Limb (tissue), 2 donors: ENCODE data around the gene VWA8.
"Not testable (repeated sequence)": the region's sequence is repeated elsewhere in the genome, so short reads cannot be mapped to it uniquely, and the experiment has no call there.

Experiments used
- DNase-seq, 2 donors: peaks; one replicate each; pipeline ENCODE4 v3.0.0-alpha.2; 2016; ENCODE audit errors: extremely low spot score in 2 of 2

VWA8 gene

DNA sequence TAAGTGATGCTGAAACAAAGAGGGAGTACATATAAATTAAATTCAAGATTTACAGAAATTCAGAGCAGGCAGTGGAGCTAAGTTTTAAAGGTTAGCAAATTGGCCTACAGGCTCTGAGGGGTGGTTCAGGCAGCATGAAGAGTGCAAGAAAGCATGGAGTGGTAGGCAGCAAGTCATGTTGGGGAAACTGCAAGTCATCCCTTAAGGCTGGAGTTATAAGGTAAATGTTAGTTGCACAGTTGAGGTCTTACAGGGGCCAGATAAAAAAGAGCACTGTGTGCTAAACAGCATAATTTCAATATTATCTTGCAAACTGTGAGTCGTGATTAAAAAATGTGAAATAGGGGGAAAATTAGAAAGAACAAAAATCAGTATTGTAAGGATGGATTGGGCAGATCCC lies 106.2 kb downstream of the VWA8 start:
- DNase-seq, result no peak

DNA sequence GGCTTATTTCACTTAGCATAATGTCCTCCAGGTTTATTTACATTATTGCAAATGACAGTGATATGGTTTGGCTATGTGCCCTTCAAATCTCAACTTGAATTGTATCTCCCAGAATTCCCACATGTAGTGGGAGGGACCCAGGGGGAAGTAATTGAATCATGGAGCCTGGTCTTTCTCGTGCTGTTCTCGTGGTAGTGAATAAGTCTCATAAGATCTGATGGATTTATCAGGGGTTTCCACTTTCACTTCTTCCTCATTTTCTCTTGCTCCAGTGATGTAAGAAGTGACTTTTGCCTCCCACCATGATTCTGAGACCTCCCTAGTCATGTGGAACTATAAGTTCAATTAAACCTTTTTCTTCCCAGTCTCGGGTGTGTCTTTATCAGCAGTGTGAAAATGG lies 109.6 kb downstream of the VWA8 start:
- no peak for DNase-seq

DNA sequence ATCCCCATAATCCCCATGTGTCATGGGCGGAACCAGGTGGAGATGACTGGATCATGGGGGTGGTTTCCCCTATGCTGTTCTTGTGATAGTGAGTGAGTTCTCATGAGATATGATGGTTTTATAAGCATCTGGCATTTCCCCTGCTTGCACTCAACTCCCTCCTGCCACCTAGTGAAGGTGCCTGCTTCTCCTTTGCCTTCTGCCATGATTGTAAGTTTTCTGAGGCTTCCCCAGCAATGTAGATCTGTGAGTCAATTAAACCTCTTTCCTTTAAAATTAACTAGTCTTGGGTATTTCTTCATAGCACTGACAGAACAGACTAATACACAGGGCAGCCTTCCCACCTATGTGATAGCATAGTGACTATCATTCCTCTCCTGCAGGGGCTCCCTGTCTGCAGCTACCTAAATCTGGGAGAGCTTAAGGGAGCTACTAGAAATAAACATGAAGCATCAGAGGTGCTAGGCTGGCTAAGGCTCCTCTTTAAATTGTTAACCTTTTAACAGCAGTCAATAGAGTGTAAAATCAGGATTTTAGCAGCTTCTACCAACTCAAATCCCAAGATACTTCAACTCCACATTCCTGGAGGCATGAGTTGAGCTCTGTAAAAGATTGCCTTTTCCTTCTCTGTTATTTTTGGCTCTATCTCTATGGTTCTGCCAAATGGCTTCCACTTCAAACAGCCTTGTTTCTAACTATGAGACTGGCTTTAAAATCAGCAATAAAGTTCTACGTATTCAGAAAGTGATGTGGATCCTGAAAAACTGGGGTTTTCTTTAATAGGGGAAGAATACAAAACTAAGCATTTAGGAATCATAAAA lies 112.3 kb downstream of the VWA8 start:
- DNase-seq, result no peak

DNA sequence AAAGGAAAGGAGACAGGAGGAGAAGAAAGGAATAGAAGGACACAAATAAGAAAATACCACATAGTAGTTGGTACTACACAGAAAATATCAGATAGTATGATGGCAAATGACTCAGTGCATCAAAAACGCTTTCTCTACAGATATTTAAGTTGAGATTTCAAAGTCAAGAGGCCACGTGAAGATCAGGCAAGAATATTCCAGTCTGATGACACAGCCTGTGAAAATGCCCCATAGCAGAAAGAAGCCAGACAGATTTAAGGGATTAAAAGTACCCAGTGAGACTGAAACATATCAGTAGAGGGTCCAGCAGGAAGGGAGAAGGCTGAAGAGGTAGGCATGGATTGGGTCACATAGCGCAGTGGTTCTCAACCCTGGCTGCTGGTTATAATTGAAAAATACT lies 113.7 kb downstream of the VWA8 start:
- no peak for DNase-seq

DNA sequence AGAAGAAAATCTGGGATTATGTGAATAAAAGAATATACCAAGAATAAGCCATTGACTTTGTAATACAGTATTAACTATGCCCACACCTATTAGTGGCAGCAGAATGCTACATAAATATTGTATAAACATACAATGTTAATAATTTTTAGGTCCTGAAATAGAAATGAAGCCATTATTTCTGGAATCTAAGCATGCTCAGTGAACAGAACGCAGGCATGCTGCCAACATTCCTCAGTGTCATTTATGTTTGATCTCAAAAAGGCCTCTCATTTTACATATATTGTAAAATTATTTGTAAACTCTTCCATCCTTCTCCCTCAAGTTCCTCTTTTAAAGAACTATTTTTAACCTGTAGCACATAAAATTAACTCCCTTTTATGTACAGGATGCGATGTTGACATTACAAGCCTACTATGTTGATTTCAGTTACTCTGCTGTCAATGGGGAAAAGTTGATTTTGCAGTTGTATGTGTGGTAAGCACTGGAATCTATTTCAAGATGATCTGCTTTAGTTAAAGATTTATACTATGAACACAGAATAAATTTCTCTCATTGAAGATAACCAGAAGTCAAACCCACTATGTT lies 118.8 kb downstream of the VWA8 start:
- DNase-seq, result peak in 1 of 2 donors; percentile 60

DNA sequence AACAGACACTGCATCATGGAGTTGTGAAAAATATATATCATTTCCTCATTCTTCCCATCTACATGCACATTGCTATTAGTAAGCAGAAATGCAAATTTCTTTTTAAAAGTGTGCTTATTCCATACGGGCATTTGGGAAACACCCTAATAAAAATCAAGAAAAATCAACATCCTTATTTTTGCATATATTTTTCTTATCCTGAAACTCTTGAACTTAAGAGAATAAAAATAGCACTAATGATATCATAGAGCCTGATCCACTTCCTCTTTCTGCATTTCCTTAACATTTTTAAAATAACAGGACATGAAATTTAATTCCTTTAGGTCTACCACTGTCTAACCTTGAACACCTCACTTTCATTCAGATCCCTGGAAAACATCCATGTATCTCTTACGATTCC lies 123.3 kb downstream of the VWA8 start:
- DNase-seq, result no peak

DNA sequence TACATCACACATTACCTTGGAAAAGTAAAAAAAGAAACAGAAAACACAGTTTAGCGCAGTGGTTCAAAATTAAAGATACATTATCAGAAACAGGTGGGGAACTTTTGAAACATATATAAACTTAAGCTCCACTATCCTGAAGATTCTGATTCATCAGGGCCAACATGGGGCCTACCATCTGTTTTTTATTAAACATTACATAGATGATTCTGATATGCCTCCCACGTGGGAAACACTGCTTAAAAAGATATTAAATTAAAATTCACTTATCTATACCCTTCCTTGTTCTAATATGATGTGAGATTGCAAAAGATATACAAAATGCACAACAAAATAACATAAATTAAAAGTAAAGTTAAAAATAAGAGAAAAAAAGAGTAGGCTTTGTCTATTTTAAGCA lies 125.0 kb downstream of the VWA8 start:
- DNase-seq, result no peak

DNA sequence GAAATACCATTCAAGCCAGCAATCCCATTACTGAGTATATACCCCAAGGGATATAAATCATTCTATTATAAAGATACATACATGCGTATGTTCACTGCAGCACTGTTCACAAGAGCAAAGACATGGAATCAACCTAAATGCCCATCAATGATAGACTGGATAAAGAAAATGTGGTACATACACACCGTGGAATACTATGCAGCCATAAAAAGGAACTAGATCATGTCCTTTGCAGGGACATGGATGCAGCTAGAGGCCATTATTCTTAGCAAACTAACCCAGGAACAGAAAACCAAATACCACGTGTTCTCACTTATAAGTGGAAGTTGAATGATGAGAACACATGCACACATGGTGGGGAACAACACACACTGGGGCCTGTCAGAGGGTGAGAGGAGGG lies 126.2 kb downstream of the VWA8 start:
- DNase-seq, result not testable (repeated sequence)

DNA sequence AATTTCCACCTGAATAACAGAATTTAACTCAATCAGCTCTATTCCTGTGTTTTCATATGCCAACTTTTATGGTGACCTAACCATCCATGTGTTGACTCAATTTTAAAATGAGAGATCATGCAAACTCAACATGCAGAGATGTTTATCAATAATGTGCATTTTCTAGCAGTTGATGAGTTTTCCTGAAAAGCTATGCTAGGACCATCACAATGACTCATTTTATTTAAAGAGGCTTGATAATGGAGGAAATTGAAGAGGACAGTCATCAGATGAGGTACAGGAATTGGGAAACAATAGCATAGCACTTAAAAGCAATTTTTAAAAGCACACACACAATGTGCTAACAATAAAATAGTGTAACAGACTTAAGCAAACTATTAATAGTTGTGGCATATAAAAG lies 127.1 kb downstream of the VWA8 start:
- DNase-seq, result no peak

DNA sequence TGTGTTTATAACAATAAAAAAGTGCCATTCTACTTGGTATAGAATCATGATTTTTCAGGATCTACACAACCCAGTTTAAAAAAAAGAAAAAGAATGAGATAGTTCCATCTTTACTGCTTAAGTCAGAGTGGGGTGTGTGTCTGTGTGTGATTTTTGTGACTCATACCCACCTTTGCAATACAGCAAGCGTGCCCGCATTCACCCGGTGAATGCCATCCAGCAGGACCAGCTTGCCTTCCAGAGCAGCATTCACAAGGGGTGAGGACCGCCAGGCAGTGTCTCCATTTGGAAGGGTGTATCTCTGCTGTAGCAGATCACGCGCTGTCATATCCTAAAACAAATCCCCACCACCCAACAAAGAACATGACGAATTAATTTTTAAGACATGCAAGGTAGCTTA lies 127.7 kb downstream of the VWA8 start:
- DNase-seq, result no peak

DNA sequence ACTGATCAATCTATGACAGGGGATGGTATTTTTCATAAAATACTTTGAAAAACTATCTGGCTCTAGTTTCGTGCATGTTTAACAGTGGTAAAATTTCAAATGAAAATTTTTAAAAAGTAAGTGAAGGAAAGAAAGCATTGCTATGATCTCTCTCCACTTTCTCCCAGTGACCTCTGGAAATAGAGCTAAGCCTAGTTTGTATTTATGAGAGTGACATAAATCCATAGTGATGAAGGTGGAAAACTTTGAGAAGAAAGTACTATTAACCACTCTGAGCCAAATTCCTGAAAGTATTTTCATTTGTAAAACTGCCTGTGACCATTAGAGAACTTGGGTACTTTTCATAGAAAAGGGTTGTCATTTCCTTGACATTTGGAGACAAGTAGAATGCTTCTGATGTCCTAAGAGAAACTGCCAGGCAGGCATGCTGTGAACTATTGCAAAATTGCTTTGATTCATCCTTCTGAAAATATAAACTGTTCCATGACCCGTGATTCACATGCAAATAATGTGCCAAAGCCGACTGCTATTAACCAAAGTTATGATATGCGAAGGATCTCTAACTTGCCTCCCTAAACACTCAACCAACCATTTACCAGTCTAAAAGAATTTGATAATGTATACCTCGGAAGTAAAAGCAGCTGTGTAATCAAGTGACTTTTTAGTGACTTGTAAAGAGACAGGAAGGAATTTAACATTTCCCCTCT lies 133.2 kb downstream of the VWA8 start:
- no peak for DNase-seq

DNA sequence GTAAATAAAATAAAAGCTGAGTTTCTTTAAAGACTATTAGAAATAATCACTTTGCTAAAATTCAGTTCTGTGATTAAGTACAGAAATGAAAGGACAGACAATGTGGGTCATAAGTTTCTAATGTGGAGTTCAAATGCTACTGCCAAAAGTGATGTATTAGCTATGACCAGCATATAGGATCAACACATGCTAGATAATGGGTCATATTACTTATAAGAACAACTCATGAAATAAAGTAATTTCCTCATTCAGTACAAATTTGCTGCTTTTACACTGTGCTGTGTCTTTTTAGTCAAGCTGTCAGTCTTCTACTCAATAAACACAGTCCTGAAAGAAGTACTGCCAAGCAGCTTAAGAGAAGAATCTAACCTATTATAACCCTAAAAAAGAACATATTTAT lies 135.2 kb downstream of the VWA8 start:
- no peak for DNase-seq

DNA sequence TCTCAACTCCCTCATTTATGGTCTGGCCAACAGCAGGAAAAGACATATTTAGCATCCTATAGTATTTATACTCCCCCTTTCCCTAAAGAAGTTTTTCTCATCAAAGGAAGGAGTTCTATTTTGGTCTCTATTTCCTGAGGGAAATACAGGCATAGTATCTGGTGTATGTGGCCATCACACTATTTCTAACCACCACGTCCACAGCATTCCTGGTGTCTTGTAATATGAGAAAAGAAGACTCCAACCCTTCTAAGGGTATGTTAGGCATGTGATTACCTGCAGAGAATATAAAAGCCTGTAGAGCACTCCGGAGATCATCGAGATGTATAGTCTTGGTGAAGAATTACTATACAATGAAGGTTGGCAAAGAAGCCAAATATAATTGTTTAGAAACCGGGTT lies 137.4 kb downstream of the VWA8 start:
- no peak for DNase-seq

DNA sequence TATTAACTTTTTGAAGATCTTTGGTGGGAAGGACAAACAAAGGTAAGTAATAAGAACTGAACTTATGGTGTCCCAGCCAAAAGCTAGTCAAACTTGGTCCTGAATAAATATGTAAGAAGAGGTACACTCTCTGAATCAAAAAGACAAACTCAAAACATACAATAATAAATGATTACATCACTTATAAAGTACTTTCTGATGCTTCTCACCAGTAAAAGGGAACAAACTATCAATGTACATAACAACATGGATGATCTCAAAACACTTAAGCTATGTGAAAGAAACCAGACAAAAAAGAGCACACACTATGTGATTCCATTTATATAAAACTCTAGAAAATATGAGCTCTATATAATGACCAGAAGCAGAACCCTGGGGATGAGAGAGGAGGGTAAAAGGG lies 138.3 kb downstream of the VWA8 start:
- DNase-seq, result no peak

DNA sequence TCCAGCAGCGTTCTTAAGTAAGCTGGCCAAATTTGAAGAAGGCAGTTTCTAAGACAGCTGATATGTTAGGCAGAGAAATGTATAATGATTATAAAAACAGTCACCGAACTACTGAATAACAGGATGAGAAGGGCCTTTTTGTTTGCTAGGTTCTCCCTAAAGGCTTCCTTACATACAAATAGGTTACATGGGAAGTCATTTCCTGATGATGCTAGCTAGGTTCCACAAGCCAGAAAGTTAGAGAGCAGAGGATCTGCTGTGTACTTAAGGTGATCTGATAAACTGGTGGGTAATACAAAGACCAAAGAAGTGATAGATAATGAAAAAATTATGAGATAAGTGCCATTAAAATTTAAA lies 139.7 kb downstream of the VWA8 start:
- DNase-seq, result no peak

DNA sequence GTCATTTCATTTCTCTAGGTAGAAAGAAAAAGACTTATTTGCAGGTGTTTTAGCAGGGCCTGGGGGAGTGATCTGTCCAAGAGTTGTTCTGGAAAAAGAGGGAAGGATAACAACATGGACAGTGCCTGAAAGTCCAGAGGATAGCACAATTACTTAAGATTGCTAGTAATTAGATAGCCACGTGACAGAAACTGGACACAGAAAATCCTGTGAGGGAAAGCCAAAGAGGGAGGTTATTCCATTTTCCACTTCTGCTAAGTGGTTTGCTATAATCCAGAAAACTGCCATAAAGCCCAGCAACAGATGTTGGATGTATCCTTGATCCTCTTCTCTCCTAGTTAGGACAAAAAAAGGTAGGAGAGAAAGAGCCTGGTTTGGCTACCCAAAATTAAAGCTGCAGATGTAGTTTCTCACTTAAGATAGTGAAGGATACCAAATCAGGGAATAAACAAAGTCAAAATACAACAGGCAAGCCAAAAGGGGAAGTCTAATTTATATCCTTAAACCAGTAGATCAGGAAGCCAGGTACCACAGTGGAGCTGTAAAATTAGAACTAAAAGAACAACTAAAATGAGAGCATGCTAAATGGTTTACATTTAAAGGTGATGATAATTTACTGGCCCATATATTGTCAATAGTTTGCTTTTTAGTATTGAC lies 140.2 kb downstream of the VWA8 start:
- no peak for DNase-seq

DNA sequence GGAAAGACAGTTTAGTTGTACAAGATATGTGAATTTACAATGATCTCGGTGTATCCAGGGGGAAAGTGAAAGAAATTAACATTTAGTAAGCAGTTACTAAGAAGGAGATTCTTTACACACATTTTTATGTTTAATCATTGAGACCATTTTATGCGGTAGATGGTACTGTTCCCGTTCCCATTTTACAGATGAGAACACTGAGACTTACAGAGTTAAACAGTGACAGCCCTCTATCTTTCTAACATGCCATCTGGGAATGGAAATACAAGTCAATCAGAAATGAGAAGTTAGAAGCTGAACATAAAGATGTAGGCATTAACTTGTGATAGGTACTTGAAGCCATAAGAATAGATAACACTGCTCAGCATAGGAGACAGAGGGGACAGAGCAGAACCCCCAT lies 144.9 kb downstream of the VWA8 start:
- no peak for DNase-seq

DNA sequence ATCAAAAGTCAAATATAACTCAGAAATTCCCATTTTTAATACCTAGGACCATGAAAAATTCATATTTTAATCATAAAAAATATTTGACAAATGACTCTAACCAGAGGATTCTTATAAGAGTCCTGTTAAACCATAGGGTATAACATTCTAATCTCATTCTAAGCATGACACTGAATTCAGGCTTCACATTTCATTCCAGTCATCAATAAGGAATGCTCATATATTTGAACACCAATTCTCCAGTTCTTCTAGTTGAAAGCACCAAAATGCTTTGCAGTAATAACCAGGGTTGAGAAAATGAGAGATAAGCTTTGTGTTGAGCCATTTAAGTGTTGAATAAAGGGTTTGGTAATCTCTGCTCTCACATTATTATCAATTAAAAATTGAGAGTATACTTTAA lies 147.5 kb downstream of the VWA8 start:
- DNase-seq, result no peak

DNA sequence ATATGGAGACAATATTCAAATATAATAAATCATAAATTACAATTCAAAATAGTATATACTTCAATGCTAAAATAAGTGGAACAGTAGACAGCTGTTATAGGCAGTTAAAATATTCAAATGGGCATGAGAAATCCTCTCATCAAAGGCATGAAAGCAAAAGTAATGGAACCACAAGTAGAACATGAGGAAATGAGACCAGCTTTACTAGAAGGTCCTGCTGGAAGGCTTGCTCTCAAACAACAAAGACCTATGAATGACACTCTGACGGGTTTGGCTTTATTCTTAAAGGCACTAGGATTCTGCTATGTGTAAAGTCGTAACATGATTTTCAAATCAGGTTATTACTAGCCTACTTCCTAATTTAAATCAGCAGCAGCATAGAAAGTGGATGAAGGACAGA lies 148.1 kb downstream of the VWA8 start:
- DNase-seq, result no peak

DNA sequence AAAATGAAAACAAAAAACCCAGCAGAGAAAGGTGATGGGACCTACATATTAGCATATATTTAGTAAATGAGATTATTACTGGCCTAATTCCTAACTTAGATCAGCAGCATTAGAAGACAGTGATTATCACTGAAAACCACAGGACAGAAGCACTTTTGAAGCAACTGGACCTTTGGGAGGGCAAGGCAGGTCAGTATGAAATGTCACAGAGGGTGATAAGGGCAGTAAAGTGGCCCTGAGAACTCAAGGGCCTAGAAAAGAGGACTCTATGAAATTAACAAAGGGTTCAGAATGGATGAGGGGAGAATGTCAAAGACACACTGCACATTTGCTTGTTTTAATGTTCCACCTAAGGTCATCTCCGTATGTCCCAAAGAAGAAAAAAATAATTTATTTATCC lies 148.7 kb downstream of the VWA8 start:
- DNase-seq, result no peak

DNA sequence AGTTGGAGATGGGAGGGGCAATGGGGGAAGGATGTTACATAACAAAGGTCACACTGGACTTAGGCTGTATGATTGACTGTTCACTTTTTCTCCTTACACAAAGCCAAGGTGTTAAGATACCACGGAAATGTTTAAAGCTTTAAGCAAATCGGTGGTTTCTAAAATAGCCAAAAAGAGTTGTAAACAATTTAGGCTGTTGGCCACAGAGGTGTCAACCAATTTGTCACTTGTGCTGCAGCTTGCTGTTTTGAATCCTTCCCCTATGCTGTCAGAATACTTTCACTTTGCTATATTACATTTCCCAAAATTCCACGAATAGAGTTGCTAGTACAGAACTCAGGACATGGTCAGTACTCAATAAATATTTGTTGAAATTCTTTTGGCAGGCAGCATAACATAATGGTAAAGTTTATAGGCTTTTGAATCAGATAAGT lies 149.3 kb downstream of the VWA8 start:
- no peak for DNase-seq

DNA sequence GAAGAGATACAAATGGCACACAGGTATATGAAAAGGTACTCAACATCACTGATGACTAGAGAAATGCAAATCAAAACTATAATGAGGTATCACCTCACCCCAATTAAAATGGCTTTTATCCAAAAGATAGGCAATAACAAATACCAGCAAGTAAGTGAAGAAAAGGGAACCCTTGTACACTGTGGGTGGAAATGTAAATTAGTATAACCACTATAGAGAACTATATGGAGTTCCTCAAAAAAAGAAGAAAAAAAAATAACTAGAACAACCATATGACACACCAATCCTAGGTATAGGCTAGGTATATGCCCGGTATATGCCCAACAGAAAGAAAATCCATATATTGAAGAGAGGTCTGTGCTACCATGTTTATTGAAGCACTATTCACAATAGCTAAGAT lies 150.9 kb downstream of the VWA8 start:
- no peak for DNase-seq

DNA sequence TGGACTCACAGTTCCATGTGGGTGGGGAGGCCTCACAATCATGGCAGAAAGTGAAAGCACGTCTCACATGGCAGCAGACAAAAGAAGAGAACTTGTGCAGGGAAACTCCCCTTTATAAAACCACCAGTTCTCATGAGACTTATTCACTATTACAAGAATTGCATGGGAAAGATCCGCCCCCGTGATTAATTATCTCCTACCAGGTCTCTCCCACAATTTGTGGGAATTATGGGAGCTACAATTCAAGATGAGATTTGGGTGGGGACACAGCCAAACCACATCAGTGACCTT lies 157.5 kb downstream of the VWA8 start:
- not testable (repeated sequence) for DNase-seq
